PC-9 (cell line): ENCODE measurements around the gene SHISA5. TPM values are rescaled to one million over a fixed set of nuclear protein-coding genes. Genes with fewer than 3 reads are reported as not detected.

Source experiments
- BruUV-seq: library from RNA; stranded (reverse); fragments of 400-500 nt; replicated peaks from 2 replicates; lab custom pipeline; 2021; lab: Mats Ljungman, UMichigan
- CTCF ChIA-PET: fragments of 300-600 bp; sonication (Branson Sonifier 250); formaldehyde crosslinking; loops from one replicate; lab custom pipeline; 2022; ENCODE audit warnings: antibody characterized with exemption; lab: Charles Lee
- POLR2A ChIA-PET: fragments of 300-600 bp; sonication (Branson Sonifier 250); formaldehyde crosslinking; loops from one replicate; lab custom pipeline; 2022; ENCODE audit warnings: antibody characterized with exemption; ENCODE audit not compliant: unreplicated experiment; lab: Charles Lee
- DNase-seq, 2 experiments: peaks; one replicate each; pipeline versions ENCODE4 v3.0.0 to v3.0.0-alpha.2; 2015 to 2022; ENCODE audit warnings: mixed read lengths in 1 of 2
- H2AFZ ChIP-seq: fragments of 200-600 bp; sonication (generic); 2 replicates; pipeline ENCODE4 v1.8.1; 2017; ENCODE audit warnings: antibody characterized with exemption
- H3F3A ChIP-seq: fragments of 200-600 bp; sonication (generic); 2 replicates; pipeline ENCODE4 v1.8.1; 2017; ENCODE audit warnings: antibody characterized with exemption, mild to moderate bottlenecking, low read depth; ENCODE audit not compliant: insufficient read depth
- H3K27ac ChIP-seq: fragments of 200-600 bp; sonication (generic); 2 replicates; pipeline ENCODE4 v1.6.1; 2016; ENCODE audit warnings: mixed run types
- H3K27me3 ChIP-seq: fragments of 200-600 bp; sonication (generic); 2 replicates; pipeline ENCODE4 v1.6.1; 2016; ENCODE audit warnings: low read depth, mixed run types; ENCODE audit not compliant: insufficient read depth
- H3K36me3 ChIP-seq: fragments of 200-600 bp; sonication (generic); 2 replicates; pipeline ENCODE4 v1.6.1; 2016; ENCODE audit warnings: low read depth, mixed run types
- H3K4me1 ChIP-seq: fragments of 200-600 bp; sonication (generic); replicated peaks from 2 replicates; pipeline ENCODE4 v1.6.1; 2016; ENCODE audit warnings: mixed run types; ENCODE audit not compliant: insufficient read depth
- H3K4me2 ChIP-seq: fragments of 200-600 bp; sonication (generic); 2 replicates; pipeline ENCODE4 v1.6.1; 2017; ENCODE audit warnings: mixed run types
- H3K4me3 ChIP-seq: fragments of 200-600 bp; sonication (generic); 2 replicates; pipeline ENCODE4 v1.6.1; 2016; ENCODE audit warnings: mixed run types
- H3K79me2 ChIP-seq: fragments of 200-600 bp; sonication (generic); 2 replicates; pipeline ENCODE4 v1.6.1; 2017; ENCODE audit warnings: low read depth, mixed run types
- H3K9me2 ChIP-seq: fragments of 200-600 bp; sonication (generic); 2 replicates; pipeline ENCODE4 v1.8.1; 2017; ENCODE audit warnings: mild to moderate bottlenecking; ENCODE audit not compliant: insufficient read depth
- H3K9me3 ChIP-seq: fragments of 200-600 bp; sonication (generic); 2 replicates; pipeline ENCODE4 v1.8.1; 2016; ENCODE audit warnings: low read depth; ENCODE audit not compliant: insufficient read depth
- H4K20me1 ChIP-seq: fragments of 200-600 bp; sonication (generic); 2 replicates; pipeline ENCODE4 v1.8.1; 2017; ENCODE audit not compliant: insufficient read depth
- EZH2 ChIP-seq: fragments of 200-600 bp; sonication (generic); IDR thresholded peaks from 2 replicates; pipeline ENCODE4 v1.8.0; 2017; ENCODE audit warnings: antibody characterized with exemption, low read depth
- intact Hi-C: fragments of 100-400 bp; cut with micrococcal nuclease; formaldehyde crosslinking; loops from one replicate; pipeline ENCODE4 v1.10.0; 2022; ENCODE audit not compliant: unreplicated experiment
- total RNA-seq: library from RNA; stranded (reverse); gene quantifications from 2 replicates; pipeline ENCODE4 v1.2.3, GENCODE V29; 2021
- TF ChIP-seq, protein P1 (sequence below): fragments of 200-600 bp; sonication (generic); conservative IDR thresholded peaks from 2 replicates; pipeline ENCODE4 v1.6.1; 2017; ENCODE audit warnings: mixed run types, antibody characterized with exemption, mild to moderate bottlenecking, moderate library complexity

SHISA5 gene
- total RNA-seq, 1 experiment from 2014 or later, result 133 TPM

DNA sequence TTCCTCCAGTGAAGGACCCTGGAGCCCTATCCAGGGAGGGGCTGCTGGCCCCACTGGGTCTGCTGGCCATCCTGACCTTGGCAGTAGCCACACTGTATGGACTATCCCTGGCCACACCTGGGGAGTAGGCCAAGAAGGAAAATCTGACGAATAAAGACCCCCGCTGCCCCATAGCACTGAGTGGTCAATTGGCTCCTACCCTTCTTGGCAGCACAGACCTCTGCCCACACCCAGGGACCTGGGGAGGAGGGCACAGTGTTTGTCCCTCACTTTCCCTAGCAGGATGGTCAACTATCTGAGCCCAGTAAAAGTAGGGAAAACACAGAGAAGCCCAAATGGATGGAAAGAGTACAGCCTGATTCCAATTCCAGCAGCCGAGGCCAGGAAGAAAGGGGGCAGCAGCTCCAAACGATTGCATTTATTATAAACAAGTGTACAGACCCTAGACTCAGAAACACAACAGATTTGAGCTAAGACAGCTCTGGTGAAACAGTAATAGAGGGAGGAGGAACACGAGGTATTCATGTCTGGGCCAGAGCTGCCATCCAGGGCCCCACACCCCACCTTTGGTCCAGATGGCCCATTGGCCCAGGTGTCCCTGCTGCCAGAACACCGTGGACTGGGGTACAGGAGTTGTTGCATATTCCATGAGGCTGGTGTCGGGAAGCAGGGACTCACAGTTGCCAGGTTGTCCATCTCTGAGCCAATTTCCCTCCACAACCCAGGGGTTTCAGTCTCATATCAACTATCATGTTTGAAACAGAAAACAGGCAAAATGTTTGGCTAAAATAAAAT, 36.3 kb downstream of the SHISA5 start:
- no peak overlapping the region for H2AFZ ChIP-seq
- DNase-seq, result no peak
- H3K36me3 ChIP-seq, result no peaks in the 10 kb centered on the region
- peaks cover 5% of the 10 kb centered on the region; the same call in 1 of the 2 replicates for H3F3A ChIP-seq
- no peak for TF ChIP-seq EZH2
- TF ChIP-seq, protein P1, sequence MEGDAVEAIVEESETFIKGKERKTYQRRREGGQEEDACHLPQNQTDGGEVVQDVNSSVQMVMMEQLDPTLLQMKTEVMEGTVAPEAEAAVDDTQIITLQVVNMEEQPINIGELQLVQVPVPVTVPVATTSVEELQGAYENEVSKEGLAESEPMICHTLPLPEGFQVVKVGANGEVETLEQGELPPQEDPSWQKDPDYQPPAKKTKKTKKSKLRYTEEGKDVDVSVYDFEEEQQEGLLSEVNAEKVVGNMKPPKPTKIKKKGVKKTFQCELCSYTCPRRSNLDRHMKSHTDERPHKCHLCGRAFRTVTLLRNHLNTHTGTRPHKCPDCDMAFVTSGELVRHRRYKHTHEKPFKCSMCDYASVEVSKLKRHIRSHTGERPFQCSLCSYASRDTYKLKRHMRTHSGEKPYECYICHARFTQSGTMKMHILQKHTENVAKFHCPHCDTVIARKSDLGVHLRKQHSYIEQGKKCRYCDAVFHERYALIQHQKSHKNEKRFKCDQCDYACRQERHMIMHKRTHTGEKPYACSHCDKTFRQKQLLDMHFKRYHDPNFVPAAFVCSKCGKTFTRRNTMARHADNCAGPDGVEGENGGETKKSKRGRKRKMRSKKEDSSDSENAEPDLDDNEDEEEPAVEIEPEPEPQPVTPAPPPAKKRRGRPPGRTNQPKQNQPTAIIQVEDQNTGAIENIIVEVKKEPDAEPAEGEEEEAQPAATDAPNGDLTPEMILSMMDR, result no peak
- intact Hi-C loops, result loop anchor here (5.0 kb wide), 1 partner anchor 130 kb away; the partner anchor contains the start of gene COL7A1
- H3K79me2 ChIP-seq, result peaks cover 34% of the 10 kb centered on the region
- peak overlapping the region; percentile 93 for H3K4me2 ChIP-seq
- no peaks in the 10 kb centered on the region for H3K27me3 ChIP-seq
- CTCF ChIA-PET, result interaction anchor here (1.3 kb wide), 1 partner anchor 40 kb away, joined by 4 read pairs; no protein-coding TSS in a partner anchor
- no peaks in the 10 kb centered on the region for H3K9me2 ChIP-seq
- BruUV-seq, result no TSS peak
- H3K27ac ChIP-seq, result no peak overlapping the region
- POLR2A ChIA-PET, result no interaction called here
- no peaks in the 10 kb centered on the region for H3K9me3 ChIP-seq
- H3K4me1 ChIP-seq, result peaks cover 26% of the 10 kb centered on the region
- H4K20me1 ChIP-seq, result no peaks in the 10 kb centered on the region
- H3K4me3 ChIP-seq, result no peak overlapping the region

DNA sequence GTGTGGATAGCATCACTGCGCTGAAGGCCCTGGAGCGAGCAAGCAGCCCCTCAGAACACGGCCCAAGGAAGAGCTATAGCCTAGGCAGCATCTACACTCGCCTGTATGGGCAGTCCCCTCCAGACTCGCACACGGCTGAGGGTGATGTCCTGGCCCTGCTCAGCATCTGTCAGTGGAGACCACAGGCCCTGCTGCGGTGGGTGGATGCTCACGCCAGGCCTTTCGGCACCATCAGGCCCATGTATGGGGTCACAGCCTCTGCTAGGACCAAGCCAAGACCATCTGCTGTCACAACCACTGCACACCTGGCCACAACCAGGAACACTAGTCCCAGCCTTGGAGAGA, 36.9 kb downstream of the SHISA5 start:
- Histone ChIP-seq H3K4me2 (peak overlapping the region; percentile 93), H3K27me3 (no peaks in the 10 kb centered on the region), H4K20me1 (no peaks in the 10 kb centered on the region), H3K9me3 (no peaks in the 10 kb centered on the region), H2AFZ (no peak overlapping the region), H3K27ac (no peak overlapping the region), H3K36me3 (no peaks in the 10 kb centered on the region), H3F3A (peaks cover 5% of the 10 kb centered on the region; the same call in 1 of the 2 replicates), H3K9me2 (no peaks in the 10 kb centered on the region), H3K4me1 (peaks cover 24% of the 10 kb centered on the region), H3K4me3 (peak overlapping the region; percentile 63; the same call in 1 of the 2 replicates), H3K79me2 (peaks cover 31% of the 10 kb centered on the region)
- no peak for DNase-seq
- TF ChIP-seq, protein P1, result no peak
- no peak for TF ChIP-seq EZH2
- CTCF ChIA-PET, result interaction anchor here (1.3 kb wide), 1 partner anchor 40 kb away, joined by 4 read pairs; no protein-coding TSS in a partner anchor
- no TSS peak for BruUV-seq
- intact Hi-C loops, result loop anchor here (5.0 kb wide), 1 partner anchor 130 kb away; the partner anchor contains the start of gene COL7A1
- POLR2A ChIA-PET, result no interaction called here

DNA sequence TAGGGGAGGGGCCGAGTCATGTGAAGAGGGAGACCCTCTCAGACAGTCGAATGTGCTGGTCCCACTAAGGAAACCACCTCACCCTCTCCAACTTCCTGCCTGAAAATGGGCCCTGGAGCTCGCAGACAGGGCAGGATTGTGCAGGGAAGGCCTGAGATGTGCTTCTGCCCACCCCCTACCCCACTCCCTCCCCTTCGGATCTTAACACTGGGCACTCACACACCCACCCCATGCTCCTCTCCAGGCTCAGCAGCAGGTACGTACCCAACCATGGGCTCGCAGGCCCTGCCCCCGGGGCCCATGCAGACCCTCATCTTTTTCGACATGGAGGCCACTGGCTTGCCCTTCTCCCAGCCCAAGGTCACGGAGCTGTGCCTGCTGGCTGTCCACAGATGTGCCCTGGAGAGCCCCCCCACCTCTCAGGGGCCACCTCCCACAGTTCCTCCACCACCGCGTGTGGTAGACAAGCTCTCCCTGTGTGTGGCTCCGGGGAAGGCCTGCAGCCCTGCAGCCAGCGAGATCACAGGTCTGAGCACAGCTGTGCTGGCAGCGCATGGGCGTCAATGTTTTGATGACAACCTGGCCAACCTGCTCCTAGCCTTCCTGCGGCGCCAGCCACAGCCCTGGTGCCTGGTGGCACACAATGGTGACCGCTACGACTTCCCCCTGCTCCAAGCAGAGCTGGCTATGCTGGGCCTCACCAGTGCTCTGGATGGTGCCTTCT, 37.4 kb downstream of the SHISA5 start:
- no peak overlapping the region for H2AFZ ChIP-seq
- POLR2A ChIA-PET, result no interaction called here
- peak overlapping the region; percentile 63 for H3K4me3 ChIP-seq
- H3K79me2 ChIP-seq, result peaks cover 28% of the 10 kb centered on the region
- peak overlapping the region; percentile 93 for H3K4me2 ChIP-seq
- H3K27ac ChIP-seq, result peak overlapping the region; percentile 99
- peaks cover 21% of the 10 kb centered on the region for H3K4me1 ChIP-seq
- no peaks in the 10 kb centered on the region for H3K9me3 ChIP-seq
- TF ChIP-seq EZH2, result no peak
- TF ChIP-seq, protein P1, result no peak
- intact Hi-C loops, result loop anchor here (5.0 kb wide), 1 partner anchor 131 kb away; the partner anchor contains the start of gene COL7A1
- TSS peak; percentile 58 for BruUV-seq
- peak in 1 of 2 experiments; percentile 52 for DNase-seq
- H3K36me3 ChIP-seq, result no peaks in the 10 kb centered on the region
- CTCF ChIA-PET, result interaction anchor here (0.6 to 1.3 kb wide), 3 partner anchors 41 to 1760 kb away, joined by 3 to 4 read pairs (median 3); no protein-coding TSS in a partner anchor
- no peaks in the 10 kb centered on the region for H3K9me2 ChIP-seq
- H3F3A ChIP-seq, result peaks cover 5% of the 10 kb centered on the region; the same call in 1 of the 2 replicates
- no peaks in the 10 kb centered on the region for H4K20me1 ChIP-seq
- no peaks in the 10 kb centered on the region for H3K27me3 ChIP-seq
